K562 (cell line): ENCODE data around the gene PHF21A. TPM values are rescaled to one million over a fixed set of nuclear protein-coding genes. Genes with fewer than 3 reads are reported as not detected.

ENCODE experiments used
- ATF3 ChIP-seq, 2 experiments: fragments of 450-650 bp in 1 of 2; sonication (generic) in 1 of 2; formaldehyde crosslinking in 1 of 2; IDR thresholded peaks in 1 of 2; conservative IDR thresholded peaks in 1 of 2; 2 replicates each; pipeline versions ENCODE4 v1.6.1 to v1.8.1; 2016 to 2023; ENCODE audit warnings: mild to moderate bottlenecking in 2 of 2, moderate library complexity in 2 of 2, inconsistent platforms in 1 of 2, missing genetic modification reagents in 1 of 2
- CCNT2 ChIP-seq: IDR thresholded peaks from 2 replicates; pipeline ENCODE4 v1.6.1; 2011; ENCODE audit warnings: borderline replicate concordance, low read depth, mild to moderate bottlenecking, moderate library complexity, mixed read lengths, low read length; ENCODE audit not compliant: insufficient read length; ENCODE audit errors: extremely low read depth
- MAZ ChIP-seq, 2 experiments: fragments of 450-650 bp in 1 of 2; sonication (generic) in 1 of 2; formaldehyde crosslinking; IDR thresholded peaks in 1 of 2; conservative IDR thresholded peaks in 1 of 2; 2 replicates each; pipeline versions ENCODE4 v1.4.0 to v1.5.0; 2020; ENCODE audit warnings: mild to moderate bottlenecking in 1 of 2, missing genetic modification reagents in 1 of 2
- MCM3 ChIP-seq: fragments of 450-650 bp; IDR thresholded peaks from 2 replicates; pipeline ENCODE4 v1.6.1; 2016
- RBBP5 ChIP-seq: fragments of 200-600 bp; sonication (generic); IDR thresholded peaks from 2 replicates; pipeline ENCODE4 v1.6.1; 2012; ENCODE audit warnings: borderline replicate concordance, mild to moderate bottlenecking, low read length, control low read depth, inconsistent platforms; ENCODE audit not compliant: insufficient read depth, poor library complexity, severe bottlenecking
- SIN3A ChIP-seq, 2 experiments: fragments of 150-350 bp in 1 of 2; IDR thresholded peaks; 2 replicates each; pipeline ENCODE4 v1.6.1; 2011 to 2016; ENCODE audit warnings: borderline replicate concordance in 2 of 2, low read depth in 2 of 2, low read length in 2 of 2, mild to moderate bottlenecking in 2 of 2, moderate library complexity in 2 of 2; ENCODE audit not compliant: control insufficient read depth in 1 of 2
- SP1 ChIP-seq: sonication (generic); formaldehyde crosslinking; IDR thresholded peaks from 2 replicates; pipeline ENCODE4 v1.8.1; 2022; ENCODE audit warnings: mild to moderate bottlenecking, missing genetic modification reagents
- YY1 ChIP-seq, 3 experiments: IDR thresholded peaks; 2 replicates each; pipeline ENCODE4 v1.6.1; 2011; ENCODE audit warnings: low read length in 2 of 3, mild to moderate bottlenecking in 2 of 3, moderate library complexity in 2 of 3, borderline replicate concordance in 1 of 3, control low read depth in 1 of 3, low read depth in 1 of 3; ENCODE audit not compliant: insufficient read depth in 3 of 3, insufficient replicate concordance in 2 of 3, control insufficient read depth in 1 of 3, insufficient read length in 1 of 3; ENCODE audit errors: extremely low read depth in 1 of 3
- ZBTB11 ChIP-seq, 3 experiments: fragments of 200-800 bp in 1 of 3; fragments of 250-450 bp in 1 of 3; fragments of 450-650 bp in 1 of 3; sonication (Bioruptor Pico) in 1 of 3; sonication (Bioruptor generic) in 1 of 3; formaldehyde crosslinking in 1 of 3; IDR thresholded peaks; 2 replicates each; pipeline versions ENCODE4 v1.6.1 to v1.8.0; 2016 to 2022; ENCODE audit warnings: mild to moderate bottlenecking in 2 of 3, missing genetic modification characterization in 2 of 3, missing compliant biosample characterization in 1 of 3, moderate library complexity in 1 of 3
- ZFP36 ChIP-seq: fragments of 150-350 bp; IDR thresholded peaks from 2 replicates; pipeline ENCODE4 v1.6.1; 2018; ENCODE audit warnings: low read length, low read depth; ENCODE audit not compliant: partially characterized antibody
- ZNF12 ChIP-seq: sonication (generic); formaldehyde crosslinking; IDR thresholded peaks from 2 replicates; pipeline ENCODE4 v1.4.0; 2020; ENCODE audit warnings: mild to moderate bottlenecking, missing genetic modification reagents
- ZNF217 ChIP-seq: sonication (generic); formaldehyde crosslinking; IDR thresholded peaks from 2 replicates; pipeline ENCODE4 v1.8.0; 2022; ENCODE audit warnings: mild to moderate bottlenecking, missing genetic modification reagents
- polyA plus RNA-seq, 8 experiments: library from polyadenylated mRNA; depleted of rRNA in 4 of 8; stranded (reverse) in 5 of 8; unstranded in 3 of 8; fragments of >200 nt; fragmentation: Nextera tagmentation in 2 of 8; fragmentation: Illumina TruSeq in 1 of 8; extraction: Ambion mirVana in 2 of 8; extraction: Trizol in 1 of 8; gene quantifications; 2 replicates each; pipeline versions ENCODE4 v1.2.1 to v1.2.3, GENCODE V29; 2011 to 2014; ENCODE audit warnings: inconsistent platforms in 1 of 8, missing spikeins in 1 of 8
- total RNA-seq, 7 experiments: library from RNA; depleted of rRNA in 6 of 7; stranded (reverse); fragments of >200 nt in 6 of 7; fragmentation: Illumina TruSeq in 2 of 7; extraction: Trizol in 2 of 7; gene quantifications; 2 replicates each; pipeline versions ENCODE4 v1.2.1 to v1.2.3, GENCODE V29; 2011 to 2021; ENCODE audit warnings: low replicate concordance in 1 of 7

PHF21A gene
- total and polyA plus RNA-seq, 9 of the 15 experiments (the other 6 are each of a cell fraction or from before 2014, with no cell fraction given) = 1.5 to 32.4 (median 10.7) TPM

DNA sequence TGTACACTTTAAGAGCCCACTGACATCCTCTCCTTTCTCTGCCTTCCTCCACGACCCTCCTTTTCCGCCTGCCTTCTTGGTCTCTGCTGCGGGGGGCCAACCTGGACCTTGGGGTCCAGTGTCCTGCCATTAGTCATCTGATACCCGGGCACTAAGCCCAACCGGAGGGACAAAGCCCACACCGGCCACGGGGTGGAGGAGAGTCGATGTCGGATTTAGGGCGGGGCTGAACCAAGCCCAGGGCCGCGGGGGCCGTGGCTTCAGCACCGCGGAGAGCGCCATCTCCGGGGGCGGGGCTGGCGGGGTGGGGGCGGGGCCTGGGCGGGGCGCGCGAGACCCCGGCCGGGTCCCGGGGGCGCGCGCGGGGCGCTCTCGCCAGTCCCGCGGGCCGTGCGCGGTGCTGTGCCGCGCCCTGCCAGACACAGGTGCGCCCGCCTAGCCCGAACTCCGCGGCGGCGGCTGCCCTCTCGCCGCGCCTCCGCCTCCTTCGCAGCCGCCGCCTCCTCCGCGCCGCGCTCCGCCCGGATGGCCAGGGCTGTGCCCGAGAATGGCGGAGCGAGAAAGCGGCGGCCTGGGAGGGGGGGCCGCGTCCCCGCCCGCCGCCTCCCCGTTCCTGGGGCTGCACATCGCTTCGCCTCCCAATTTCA, 235.9 kb downstream of the PHF21A start, which contains the start of gene MAPK8IP1 (continued):
- TF ChIP-seq ZNF12 (no peak), SIN3A (IDR thresholded peaks at IDR 0.05; ENCODE audit: borderline replicate concordance in 2 of 2, control insufficient read depth in 1 of 2, low read depth in 2 of 2, low read length in 2 of 2) (peak; percentile 26 to 42; a peak in 1 of 4 replicates), MCM3 (no peak), YY1 (IDR thresholded peaks at IDR 0.05; ENCODE audit: borderline replicate concordance in 1 of 3, control insufficient read depth in 1 of 3, extremely low read depth in 1 of 3, insufficient read depth in 3 of 3, insufficient read length in 1 of 3, insufficient replicate concordance in 2 of 3, low read depth in 1 of 3, low read length in 2 of 3) (peak in 2 of 3 experiments; percentile 34 to 74), ZNF217 (CRISPR knock-in tag) (no peak), ZFP36 (peak; percentile 33), SP1 (CRISPR knock-in tag) (peak; percentile 69), CCNT2 (peak; percentile 41), ATF3 (IDR thresholded peaks at IDR 0.05) (no peak), ATF3 (CRISPR knock-in tag; conservative IDR thresholded peaks at IDR 0.05) (0 out of 2 replicates have a peak, but pooled peaks have one; percentile 35), RBBP5 (peak; percentile 31), ZBTB11 (CRISPR knock-in tag; IDR thresholded peaks at IDR 0.05) (0 out of 6 replicates have a peak, but pooled peaks of 1 of the 3 experiments have one; percentile 31), MAZ (CRISPR knock-in tag; conservative IDR thresholded peaks at IDR 0.05 in 1 of 2, IDR thresholded peaks at IDR 0.05 in 1 of 2) (peak; percentile 37 to 81; a peak in 2 of 4 replicates)
